ENCODE results near the gene GRAPL. TPM values are rescaled to one million over a fixed set of nuclear protein-coding genes. Genes with fewer than 3 reads are reported as not detected.
"Not testable (repeated sequence)": the region's sequence is repeated elsewhere in the genome, so short reads cannot be mapped to it uniquely, and the experiment has no call there.

The GRAPL gene
- total and polyA plus RNA-seq, 7 donors, result 0.34 to 1.5 (median 0.74) TPM; not detected in 2

DNA sequence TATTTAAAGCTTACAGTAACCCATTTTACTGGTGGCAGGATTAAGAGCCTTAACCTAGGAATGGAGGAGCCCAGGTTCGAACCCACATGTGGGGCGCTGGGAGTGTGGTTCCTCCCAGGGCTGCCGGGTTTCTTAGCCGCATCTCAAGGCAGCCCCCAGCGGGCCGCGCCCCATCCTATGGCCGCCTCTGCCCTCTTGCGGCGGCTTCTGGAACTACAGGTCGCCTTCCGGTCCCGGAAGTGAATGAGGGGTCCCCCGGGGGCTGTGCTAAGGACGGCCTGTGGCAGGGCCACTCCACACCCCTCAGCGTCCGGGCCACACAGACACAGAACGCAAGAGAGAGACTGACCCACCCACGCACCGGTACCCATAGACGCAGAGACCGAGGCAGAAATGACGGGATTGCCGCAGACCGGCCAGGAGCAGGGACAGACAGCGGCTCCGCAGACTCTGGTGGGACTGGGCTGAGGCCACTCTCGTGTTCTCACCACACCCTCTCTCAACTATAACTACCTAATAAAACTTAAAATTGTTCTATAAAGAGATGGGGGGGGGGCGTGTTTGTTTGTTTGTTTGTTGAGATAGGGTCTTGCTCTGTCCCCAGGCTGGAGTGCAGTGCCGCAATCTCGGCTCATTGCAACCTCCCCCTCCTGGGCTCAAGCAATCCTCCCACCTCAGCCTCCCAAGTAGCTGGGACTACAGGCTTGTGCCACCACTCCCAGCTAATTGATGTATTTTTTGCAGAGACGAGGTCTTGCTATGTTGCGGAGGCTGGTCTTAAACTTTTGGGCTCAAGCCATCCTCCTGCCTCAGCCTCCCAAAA lies 69.2 kb downstream of the GRAPL start:
- H3K9me3 ChIP-seq; H3K27ac ChIP-seq; H3K4me1 ChIP-seq; intact Hi-C loops (cut with DNase I); H3K36me3 ChIP-seq (ENCODE audit: insufficient read depth in 1 of 2, low read depth in 1 of 2); H3K27me3 ChIP-seq (ENCODE audit: insufficient read depth in 3 of 3, low read length in 2 of 3): not testable (repeated sequence)
- 0% methylated on average over 1 to 7 of the region's 33 CpGs; no CpG with 5 or more reads in 1 of the 3 donors for WGBS, 3 donors
- peak overlapping the region; percentile 52 for H3K4me3 ChIP-seq
- peak; percentile 9 to 49 for DNase-seq
- ATAC-seq, result peak; percentile 97 to 99 (median 98)

- H3K36me3 ChIP-seq (ENCODE audit: insufficient read depth in 1 of 2, low read depth in 1 of 2); intact Hi-C loops (cut with DNase I): not testable (repeated sequence)
Measured at GRCh38 chr17:19202448-19202847, 75.1 kb downstream of the GRAPL start.

GRCh38 chr17:19203429-19203828 lies 76.0 kb downstream of the GRAPL start:
- H3K27me3 ChIP-seq (ENCODE audit: insufficient read depth in 3 of 3, low read length in 2 of 3); H3K9me3 ChIP-seq; H3K36me3 ChIP-seq (ENCODE audit: insufficient read depth in 1 of 2, low read depth in 1 of 2); DNase-seq; intact Hi-C loops (cut with DNase I); H3K4me1 ChIP-seq; H3K4me3 ChIP-seq; H3K27ac ChIP-seq: not testable (repeated sequence)
- WGBS, 3 donors, result no CpG with 5 or more reads among the region's 3 CpGs
- peak in 3 of 4 donors; percentile 10 to 23 (median 23) for ATAC-seq

More at GRCh38 chr17:19202448-19202847, 75.1 kb downstream of the GRAPL start:
- H3K4me1 ChIP-seq; H3K27ac ChIP-seq; H3K4me3 ChIP-seq; DNase-seq; H3K27me3 ChIP-seq (ENCODE audit: insufficient read depth in 3 of 3, low read length in 2 of 3); H3K9me3 ChIP-seq: not testable (repeated sequence)
- WGBS, 3 donors, result no CpG with 5 or more reads among the region's 20 CpGs
- peak; percentile 96 to 99 (median 96) for ATAC-seq

Other genes starting within 250 kb of the GRAPL start
- gene SLC5A10, start 175.4 kb upstream of the GRAPL start, total RNA-seq, result not detected
- under 1 TPM in 1 of 3 donors, not detected in 2; 0.03 TPM for gene SLC5A10, start 175.4 kb upstream of the GRAPL start, polyA plus RNA-seq
- gene FAM83G, start 122.8 kb upstream of the GRAPL start, total RNA-seq, result 10 to 100 TPM in 1 of 4 donors, 1 to 10 TPM in 3; 7.0 to 20.4 (median 9.3) TPM
- 10 to 100 TPM in 1 of 3 donors, 1 to 10 TPM in 2; 8.2 to 65.6 (median 9.0) TPM for gene FAM83G, start 122.8 kb upstream of the GRAPL start, polyA plus RNA-seq
- gene GRAP, start 80.6 kb upstream of the GRAPL start, total RNA-seq, result 1 to 10 TPM in 3 of 4 donors, under 1 TPM in 1; 0.71 to 2.2 (median 1.9) TPM
- gene GRAP, start 80.6 kb upstream of the GRAPL start, polyA plus RNA-seq, result 1 to 10 TPM in 2 of 3 donors, under 1 TPM in 1; 0.71 to 1.9 (median 1.4) TPM
- 10 to 100 TPM; 23.6 to 36.0 (median 26.9) TPM for gene EPN2, start 109.8 kb downstream of the GRAPL start, total RNA-seq
- 10 to 100 TPM; 11.6 to 27.2 (median 12.2) TPM for gene EPN2, start 109.8 kb downstream of the GRAPL start, polyA plus RNA-seq
- gene B9D1, start 235.1 kb downstream of the GRAPL start, total RNA-seq, result 1 to 10 TPM; 4.7 to 8.7 (median 6.4) TPM
- gene B9D1, start 235.1 kb downstream of the GRAPL start, polyA plus RNA-seq, result 1 to 10 TPM; 7.0 to 9.2 (median 7.3) TPM

All from psoas muscle (tissue), 8 donors.